C4-2B (cell line): ENCODE data around the gene NSUN6.

Experiments
- CTCF ChIP-seq: fragments of 450-650 bp; conservative IDR thresholded peaks from 2 replicates; pipeline ENCODE4 v1.5.1; 2017; ENCODE audit warnings: mild to moderate bottlenecking
- ZFX ChIP-seq: fragments of 450-650 bp; IDR thresholded peaks from 2 replicates; pipeline ENCODE4 v1.6.1; 2017

- TF ChIP-seq CTCF (no peak), ZFX (no peak)
These were observed 153.5 kb downstream of the NSUN6 start for GRCh38 chr10:18497806-18498369.
